ENCODE results near the gene DNAH7.

The DNAH7 gene

DNA sequence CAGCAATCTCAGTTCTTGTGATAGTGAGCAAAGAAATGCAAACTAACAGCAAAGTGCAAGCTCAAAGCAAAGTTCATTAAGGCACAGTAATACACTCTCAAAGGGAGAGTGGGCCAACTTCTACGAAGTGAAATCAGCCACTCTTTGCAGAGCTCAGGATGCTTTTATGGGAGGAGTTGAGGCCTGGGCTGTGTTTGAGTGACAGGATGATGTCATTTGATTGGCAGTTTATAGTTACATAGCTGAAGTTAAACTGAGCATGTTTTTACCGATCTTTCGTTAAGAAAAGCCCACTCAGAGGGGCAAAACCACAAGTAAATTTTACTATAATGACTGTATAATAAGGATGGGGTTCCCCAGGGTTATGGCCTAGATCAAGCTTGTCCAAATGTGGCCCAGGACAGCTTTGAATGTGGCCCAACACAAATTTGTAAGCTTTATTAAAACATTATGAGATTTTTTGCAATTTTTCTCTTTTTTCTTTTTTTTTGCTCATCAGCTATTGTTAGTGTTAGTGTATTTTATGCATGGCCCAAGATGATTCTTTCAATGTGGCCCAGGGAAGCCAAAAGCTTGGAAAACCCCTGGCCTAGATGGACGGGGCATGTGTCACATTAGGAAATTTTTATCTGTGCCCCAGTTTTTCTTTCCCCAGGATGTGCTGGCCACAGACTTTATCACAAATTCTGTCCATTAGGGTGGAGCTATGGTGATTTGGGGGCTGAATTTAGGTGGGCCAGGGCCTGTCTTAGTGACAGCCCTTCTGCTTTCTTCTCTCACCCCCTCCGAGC lies 8.3 kb upstream of the DNAH7 start:
- no peak for DNase-seq

DNA sequence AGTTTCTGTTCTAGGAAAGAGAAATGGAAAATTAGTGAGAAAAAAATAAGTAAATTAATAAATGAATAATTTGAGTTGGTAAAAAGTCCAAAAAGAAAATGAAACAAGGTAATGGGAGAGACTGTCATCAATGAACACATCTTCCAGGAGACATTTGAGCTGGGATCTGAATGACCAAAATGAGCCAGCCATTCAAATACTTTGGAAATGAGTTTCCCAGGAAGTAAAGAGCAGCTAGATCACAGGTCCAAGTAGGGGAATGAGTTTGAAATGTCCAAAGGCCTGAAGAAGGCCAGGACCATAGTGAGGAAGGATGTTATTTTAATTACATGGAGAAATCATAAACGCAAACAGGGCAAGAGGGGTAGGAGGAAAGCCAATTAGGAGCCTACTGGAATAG lies 6.6 kb upstream of the DNAH7 start:
- DNase-seq, result no peak

DNA sequence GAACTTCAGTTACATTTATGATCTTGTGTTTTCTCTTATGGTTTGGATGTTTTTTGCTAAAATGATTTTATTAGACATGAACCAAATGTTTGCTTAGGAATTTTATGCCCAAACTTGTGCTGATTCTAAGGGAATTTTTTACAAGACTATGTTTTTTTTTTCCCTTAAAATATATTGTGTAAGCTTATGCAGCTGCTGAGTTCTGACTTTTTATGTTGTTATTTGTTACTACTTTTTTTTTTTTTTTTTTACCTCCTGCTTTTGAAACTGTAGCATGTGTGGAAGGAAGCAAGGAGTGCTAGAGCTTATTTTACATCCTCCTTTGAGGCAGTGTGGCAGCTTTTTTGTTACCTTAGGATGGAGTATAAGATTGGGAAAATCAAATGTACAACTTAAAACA lies 6.0 kb upstream of the DNAH7 start:
- no peak for DNase-seq

DNA sequence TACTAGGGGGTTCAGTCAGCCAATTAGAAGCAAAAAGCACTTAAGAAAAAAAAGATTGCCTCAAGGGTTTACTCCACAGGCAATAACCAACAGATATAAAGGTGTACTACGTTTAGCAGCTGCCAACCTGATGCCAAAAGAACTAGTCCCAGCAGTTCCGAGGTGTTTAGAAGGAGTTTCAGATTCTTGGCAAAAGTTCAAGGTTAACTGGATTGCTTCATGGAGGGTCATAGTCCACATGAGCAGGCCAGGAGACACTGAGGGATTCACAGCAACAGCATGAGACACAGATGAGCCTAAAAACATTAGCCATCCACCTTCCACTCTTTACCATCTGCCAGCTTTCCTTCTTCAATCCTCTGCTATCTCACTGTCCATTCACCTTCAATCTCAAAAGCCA lies 4.9 kb upstream of the DNAH7 start:
- DNase-seq, result no peak

DNA sequence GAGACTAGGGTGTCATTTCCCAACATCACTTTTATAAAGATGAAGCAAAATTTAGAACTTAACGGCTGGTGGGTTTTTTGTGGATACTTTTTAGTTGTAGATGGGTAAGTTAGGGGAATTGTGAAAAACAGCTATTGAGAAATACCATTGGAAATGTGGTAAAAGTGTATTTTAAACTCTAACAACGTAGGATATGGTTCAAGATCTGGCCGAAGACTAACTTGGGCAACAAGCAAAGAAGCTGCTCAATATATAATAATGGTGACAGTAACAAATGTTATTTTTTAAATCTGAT lies 1.6 kb downstream of the DNAH7 start:
- DNase-seq, result no peak

DNA sequence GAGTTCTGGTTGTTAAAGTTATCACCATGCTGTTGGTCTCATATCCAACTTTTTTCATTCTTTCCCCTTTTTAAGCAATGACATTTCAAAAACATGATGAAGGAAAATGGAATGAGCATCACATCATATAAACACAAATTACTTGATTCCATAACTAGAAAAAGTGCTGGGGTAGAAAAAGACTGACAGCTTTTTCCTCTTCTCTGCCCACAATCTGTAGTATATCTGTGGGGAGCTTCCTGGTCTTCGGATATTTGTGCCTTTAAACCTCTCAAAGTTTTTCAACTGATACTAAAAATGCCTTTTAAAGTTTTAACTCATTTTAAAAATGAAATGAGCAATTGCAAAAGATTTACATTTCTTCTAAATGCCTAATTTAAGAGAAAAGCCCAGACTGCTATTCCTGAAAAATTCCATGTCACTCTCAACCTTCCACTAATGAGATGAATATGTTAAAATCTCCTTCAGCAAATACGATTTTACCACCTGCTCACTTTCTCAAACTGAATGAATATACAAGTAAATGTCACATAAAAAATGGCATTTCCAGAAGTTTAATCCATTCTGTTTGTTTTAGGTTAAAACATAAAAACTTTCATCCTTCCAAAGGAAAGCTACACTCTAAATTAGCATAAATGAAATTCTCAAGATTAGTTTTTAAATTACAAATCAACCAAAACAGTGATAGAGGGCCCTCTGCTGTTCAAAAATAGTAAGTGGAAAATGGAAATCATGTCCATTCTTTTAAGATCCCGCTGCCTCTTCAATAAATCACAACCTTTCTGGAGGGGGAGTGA lies 2.1 kb downstream of the DNAH7 start:
- no peak for DNase-seq

DNA sequence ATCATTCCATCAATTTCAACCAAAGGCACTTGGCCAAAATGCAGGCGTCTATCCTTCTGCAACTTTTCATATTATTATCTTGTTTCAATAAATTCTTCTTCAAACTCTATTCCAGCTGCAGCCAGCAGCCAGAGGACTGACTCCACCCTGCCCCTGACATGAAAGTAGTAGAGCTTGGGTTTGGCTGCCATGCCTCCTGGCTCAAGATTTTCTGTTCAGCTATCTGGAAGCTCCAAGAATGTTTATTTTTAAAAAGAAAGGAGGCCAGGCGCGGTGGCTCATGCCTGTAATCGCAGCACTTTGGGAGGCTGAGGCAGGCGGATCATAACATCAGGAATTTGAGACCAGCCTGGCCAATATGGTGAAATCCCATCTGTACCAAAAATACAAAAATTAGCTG lies 4.9 kb downstream of the DNAH7 start:
- DNase-seq, result no peak

DNA sequence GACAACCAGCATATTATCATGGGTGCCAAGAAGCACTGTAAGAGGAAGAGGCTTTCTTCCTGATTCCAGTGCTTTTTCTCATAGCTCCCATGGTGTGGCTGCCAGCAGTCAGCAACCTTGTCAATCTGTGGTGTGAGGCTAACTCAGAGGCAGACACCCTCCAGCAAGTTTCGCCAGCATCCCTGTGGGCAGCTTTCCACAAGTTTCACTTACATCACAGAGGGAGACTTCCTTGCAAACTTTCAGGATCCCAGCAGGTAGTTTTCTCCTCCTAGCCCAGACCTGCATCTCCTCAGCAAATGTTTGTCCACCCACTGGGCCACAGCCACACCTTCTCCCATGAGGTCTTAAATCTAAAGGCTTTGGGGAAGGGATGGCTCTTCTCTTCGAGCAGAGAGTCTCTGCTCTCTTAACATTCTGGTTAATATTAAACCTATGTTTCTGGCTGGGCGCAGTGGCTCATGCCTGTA lies 9.1 kb downstream of the DNAH7 start:
- no peak for DNase-seq

DNA sequence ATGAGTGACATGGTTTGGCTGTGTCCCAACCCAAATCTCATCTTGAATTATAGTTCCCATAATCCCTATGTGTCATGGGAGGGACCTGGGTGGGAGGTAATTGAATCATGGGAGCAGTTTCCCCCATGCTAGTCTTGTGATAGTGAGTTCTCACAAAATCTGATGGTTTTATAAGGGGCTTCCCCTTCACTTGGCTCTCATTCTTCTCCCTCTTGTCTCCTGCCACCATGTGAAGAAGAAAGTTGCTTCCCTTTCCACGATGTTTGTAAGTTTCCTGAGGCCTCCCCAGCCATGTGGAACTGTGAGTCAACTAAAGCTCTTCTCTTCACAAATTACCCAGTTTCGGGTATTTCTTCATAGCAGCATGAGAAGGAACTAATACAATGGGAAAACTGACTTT lies 14.0 kb downstream of the DNAH7 start:
- DNase-seq, result no peak

DNA sequence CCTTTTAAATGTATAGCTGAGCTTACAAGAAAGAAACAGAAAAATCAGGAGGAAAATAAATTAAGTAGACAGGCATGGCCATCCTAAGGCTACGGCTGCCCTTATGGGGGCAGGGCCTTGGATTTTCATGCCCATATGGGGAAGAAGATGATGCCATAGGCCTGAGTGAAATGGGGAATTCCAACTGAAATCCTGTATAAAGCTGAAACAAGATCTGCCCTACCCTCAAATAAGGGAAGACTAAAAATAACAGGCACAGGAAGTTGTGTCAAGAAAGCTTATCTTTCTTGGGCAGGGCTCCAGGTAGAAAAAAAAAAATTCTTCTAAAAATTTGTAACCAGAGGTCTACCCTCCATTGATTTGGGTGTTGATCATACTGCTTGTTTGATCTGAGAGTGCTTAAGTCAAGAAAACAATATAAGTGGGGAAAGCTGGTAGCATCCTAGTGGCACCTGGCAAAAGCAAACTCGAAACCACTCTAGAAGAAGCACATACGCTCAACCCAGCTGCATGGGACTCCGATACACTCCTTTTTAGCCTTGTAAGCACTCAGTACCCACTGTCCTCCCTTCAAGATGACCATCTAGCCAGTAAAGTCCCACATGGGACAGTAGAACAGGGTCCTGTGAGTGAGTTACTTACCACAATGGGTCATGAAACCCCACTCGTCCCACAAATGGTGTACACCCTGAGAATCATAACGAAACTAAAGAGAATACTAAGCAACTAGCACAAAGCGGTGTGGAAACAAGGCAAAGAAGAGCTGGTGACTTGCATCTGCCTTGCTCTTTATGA lies 22.3 kb downstream of the DNAH7 start:
- DNase-seq, result no peak

DNA sequence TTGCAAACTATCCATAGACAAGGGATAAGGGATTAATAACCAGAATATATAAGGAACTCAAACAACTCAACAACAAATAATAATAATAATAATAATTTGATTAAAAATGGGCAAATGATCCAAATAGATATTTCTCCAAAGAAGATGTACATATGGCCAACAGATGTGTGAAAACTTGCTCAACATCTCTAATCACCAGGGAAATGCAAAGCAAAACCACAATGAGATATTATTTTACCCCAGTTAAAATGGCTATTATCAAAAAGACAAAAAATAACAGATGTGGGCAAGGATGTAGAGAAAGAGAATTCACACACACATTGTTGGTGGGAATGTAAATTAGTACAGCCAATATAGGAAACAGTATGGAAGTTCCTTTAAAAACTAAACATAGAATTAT lies 26.9 kb downstream of the DNAH7 start:
- no peak for DNase-seq

DNA sequence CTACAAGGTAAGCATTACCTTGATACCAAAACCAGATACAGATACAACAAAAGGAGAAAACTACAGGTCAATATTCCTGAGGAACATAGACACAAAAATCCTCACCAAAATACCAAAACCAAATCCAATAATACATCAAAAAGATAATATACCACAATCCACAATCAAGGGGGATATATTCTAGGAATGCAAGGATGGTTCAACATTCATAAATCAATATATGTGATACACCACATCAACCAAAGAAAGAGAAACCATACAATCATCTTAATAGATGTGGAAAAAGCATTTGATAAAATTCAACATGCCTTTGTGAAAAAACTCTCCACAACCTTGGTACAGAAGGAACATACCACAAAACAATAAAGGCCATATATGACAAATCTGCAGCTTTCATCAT lies 28.4 kb downstream of the DNAH7 start:
- no peak for DNase-seq

DNA sequence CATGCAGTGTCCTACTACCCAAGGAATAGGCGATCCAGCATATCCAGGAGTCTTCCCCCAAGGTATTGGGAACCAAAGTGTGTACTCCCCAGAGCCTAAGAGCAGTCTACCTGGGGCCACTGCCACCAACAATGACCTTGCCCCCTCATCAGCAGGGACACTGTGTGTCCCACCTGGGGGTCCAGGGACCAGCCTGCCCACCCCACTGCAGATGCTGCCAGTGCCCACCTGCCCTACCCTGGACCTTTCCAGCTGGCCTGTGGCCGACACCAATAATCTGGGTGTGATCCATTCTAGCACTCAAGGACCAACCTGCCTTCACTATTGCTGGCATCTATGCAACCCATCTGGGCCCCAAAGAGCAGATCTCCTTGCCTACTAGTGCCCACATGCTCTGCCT lies 32.2 kb downstream of the DNAH7 start:
- no peak for DNase-seq

DNA sequence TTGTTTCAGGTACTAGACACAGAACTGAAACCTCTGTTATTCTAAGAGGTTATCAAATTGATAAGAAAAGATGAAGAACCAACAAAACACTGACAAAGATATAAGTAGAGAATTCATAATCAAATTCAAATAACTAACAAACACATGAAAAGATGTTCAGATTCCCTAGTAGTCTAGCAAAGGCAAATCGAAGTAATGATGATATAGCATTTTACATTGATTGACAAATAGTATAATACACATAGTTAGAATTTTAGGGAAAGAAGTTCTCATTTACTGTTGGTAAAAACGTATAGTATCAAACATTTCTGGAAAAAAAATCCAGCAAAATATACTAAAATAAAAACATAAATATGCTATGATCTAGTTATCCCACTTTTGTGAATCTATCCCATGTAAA lies 50.6 kb downstream of the DNAH7 start:
- no peak for DNase-seq

DNA sequence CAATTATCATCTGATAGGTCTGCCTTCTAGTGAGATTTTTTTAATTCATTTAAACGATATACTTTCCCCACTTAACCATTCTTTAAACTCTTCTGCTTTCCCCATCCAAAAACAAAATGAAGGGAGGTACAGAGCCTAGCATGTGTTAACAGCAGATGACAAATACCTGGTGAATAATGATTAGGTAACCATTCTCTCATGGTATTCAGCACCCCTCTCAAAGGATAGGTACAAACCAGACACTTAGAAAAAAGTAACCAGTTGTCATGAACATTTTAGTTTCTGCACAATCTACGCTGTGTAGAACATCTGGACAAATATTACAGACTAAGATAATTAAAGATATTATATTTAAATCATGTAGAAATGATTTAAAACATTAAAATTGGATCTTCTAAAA lies 56.3 kb downstream of the DNAH7 start:
- DNase-seq, result no peak

DNA sequence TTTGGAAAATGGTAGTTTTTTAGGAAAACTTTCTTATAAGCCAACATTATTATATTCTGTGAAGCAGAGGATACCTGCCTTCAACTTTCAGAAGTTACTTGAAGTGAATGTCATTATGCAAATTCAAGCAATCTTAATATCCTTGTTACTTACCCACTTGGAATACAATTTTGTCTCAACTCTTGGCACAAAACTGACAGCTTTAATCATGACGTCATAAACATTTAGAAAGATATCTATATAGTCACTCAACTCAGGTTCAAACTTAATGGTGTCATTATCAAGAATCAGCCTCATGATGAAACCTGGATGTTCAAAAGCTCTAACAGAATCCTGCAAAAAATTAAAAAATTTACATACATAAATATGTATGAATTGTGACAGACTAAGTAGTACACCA lies 68.1 kb downstream of the DNAH7 start:
- DNase-seq, result no peak

DNA sequence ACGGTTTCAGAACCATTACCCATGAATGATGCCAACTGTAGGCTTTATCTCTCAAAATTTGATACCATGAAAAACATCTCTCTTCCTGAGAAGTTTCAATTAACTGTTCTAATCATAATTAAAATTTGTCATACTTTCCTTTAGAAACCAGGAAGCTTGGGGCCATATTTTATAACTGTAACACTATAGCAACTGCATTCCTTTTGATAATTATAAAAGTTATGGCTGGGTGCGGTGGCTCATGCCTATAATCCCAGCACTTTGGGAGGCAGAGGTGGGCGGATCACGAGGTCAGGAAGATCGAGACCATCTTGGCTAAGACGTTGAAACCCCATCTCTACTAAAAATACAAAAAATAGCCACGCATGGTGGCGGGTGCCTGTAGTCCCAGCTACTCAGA lies 70.6 kb downstream of the DNAH7 start:
- DNase-seq, result no peak

DNA sequence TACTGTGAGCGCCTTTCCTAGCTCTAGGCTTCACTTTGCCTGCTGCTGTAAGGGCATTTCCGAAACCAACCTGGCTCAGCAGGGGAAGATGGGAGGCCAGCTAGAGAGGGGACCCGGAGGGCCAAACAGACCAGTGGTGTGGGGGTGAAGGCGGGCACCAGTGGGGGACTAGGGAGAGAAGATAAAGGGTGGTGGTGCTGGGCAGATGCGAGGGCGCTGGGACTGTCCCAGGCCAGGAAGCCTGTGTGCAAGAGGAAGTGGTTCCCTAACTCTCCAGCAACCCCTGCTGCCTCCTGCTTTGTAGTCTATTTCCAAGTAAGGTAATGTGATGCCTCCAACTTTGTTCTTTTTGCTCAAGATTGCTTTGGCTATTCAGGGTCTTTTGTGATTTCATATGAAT lies 73.1 kb downstream of the DNAH7 start:
- DNase-seq, result no peak

DNA sequence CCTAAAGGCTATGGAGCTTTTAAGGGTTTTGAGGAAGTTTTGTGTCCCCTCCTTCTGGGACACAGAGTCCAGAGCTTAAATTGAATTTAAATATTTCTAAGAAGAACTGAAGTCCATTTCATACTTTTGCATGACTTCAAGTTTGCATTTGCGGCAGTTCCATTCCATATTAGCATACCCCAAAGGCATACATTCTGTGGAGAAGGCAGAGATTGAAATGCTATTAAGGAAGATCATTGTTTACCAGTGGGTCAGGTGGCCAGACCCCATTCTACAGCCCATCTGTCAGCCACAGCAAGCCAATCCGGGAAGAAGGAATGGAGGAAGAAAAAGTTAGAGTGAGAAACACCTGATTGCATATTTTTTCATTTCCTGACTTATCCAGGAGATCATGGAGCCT lies 75.0 kb downstream of the DNAH7 start:
- no peak for DNase-seq

DNA sequence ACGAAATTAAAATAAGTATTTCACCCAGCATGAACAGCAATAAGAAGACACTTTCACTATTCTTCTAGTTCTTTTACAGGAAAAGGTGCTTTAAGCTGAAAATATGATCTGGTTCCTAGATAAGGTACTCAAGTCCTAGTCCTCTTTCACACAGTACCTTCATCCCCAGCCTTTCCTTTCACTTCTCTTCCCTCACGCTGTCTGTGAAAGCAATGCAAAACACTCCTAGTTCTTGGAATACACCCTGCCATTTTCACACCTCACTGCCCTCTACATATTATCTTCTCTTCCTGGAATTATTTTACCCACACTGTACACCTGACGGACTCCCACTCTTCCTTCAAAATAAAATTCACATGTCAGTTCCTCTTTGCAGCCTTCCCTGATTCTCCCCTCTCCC lies 82.9 kb downstream of the DNAH7 start:
- no peak for DNase-seq

DNA sequence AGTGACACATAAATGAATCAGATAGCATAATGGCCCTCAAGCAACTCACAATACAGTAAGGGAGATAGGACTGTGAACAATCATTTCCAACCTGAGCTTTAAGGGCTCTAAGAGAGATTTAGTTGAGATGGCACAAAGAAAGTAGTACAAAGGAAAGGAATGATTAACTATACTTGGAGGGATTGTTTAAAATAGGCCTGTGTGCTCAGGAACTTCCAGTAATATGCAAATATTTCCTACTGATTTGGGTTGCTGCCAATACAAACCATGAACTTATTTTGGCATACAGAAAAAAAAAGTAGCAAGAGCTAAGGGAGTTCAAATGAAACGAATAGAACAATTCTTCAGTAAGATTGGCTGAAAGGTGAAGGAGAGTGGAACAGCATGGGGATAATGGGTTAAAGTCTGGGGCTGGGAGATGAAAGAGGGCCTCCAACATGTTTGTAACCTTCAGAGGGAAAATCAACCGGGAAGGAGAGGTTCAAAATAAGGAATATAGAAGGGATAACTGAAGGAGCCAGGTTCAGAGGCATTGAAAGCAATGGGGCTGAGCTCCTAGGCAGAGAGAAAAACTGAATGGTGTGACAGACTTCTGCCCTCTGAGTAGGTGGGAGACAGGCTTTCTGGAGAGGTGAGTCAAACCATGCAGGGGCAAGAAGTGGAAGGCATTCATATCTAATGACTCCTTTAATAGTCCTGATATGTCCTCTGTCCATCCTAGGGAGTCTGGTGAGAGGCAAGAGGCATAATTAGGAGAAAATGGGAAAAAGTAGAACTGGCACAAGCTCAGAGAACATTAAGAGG lies 83.5 kb downstream of the DNAH7 start:
- no peak for DNase-seq

DNA sequence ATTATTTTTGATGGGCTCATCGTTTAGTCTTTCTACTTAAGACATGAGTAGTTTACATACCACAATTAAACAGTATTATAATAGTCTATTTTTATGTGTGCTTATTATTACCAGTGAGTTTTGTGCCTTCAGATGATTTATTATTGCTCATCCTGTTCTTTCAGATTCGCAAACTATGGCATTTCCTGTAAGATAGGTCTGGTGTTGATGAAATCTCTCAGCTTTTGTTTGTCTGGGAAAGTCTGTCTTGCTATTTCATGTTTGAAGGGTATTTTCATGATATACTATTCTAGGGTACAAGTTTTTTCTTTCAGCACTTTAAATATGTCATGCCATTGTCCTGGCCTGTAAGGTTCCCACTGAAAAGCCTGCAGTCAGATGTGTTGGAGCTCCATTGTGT lies 101.3 kb downstream of the DNAH7 start:
- DNase-seq, result no peak

DNA sequence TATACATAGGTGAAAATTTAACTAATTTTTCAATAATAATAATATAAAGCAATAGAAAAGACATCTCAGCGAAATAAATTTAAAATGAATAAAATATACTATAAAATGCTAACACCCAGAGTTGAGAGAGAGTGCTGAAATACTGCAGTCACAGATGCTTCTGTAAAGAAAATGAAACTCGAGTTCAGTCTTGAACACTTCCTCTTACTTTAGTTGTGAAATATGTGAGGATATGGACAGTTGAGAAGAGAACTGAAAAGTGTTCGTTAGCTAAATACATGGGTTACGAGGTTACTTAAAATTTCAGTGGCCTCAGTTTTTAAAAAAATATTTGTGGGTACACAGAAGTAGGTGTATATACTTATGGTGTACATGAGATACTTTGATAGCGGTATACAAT lies 106.8 kb downstream of the DNAH7 start:
- DNase-seq, result no peak

All from islet precursor cell (in vitro differentiated cells).